GM08714 (cell line): ENCODE measurements around the gene HIVEP2.

ENCODE experiments used
- H3K4me3 ChIP-seq: fragments of 200-500 bp; sonication (Bioruptor generic); 2 replicates; pipeline ENCODE4 v1.5.1; 2014; ENCODE audit warnings: mild to moderate bottlenecking, low read length, inconsistent platforms
- ZNF274 ChIP-seq: IDR thresholded peaks from 2 replicates; pipeline ENCODE4 v1.6.1; 2012; ENCODE audit warnings: mild to moderate bottlenecking, low read depth, low read length

Gene HIVEP2

GRCh38 chr6:142705054-142705453, 239.9 kb downstream of the HIVEP2 start:
- no peak overlapping the region for H3K4me3 ChIP-seq
- TF ChIP-seq ZNF274: no peak

DNA sequence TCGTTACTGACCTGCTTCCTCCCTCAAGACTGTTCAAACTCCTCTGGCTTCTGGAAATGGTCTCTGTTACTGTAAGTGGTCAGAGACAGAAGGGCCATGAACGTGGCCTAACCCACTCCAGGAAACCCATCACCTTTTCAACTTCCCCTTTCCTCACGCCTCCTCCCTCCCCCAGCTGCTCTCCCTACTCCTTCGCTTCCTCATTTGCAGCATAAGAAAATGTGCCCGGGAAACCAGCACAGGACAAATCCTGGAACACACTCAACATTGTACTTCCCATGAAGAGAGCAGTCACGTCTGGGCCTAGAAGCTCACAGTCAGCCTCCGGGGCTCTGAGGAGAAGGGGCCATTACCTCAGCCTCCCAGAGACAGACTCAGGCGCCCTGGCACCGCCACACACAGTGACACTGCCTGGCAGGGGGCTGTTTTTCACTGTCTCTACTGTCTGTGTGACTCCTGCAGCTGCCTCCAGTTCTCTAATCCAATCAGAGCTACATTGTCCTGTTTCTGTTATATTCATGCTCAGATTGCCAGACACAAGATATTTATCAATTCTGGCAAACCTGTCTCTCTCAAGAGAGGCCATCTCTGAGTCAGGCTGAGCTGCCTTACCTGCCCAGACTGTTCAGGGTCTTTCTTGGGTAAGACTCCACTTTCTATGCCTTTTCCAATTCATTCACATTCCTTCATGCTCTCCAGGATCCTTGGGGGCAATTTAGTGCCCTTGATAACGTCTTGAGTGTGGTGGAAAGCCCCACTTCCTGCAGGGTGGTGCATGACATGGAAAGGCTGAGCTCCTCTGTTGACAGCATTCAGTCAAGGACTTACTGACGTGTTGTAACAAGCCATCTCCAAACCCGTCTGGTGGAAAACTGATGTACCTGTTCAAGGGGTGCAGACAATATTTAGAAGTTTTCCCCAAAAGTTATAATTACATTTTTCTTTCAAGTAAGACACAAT, 242.2 kb downstream of the HIVEP2 start:
- no peak overlapping the region for H3K4me3 ChIP-seq
- TF ChIP-seq ZNF274: no peak
